Epithelial cell of esophagus (primary cell): Measurements from ENCODE around the gene CILP2.

Experiments
- DNase-seq: peaks from one replicate; pipeline ENCODE4 v3.0.0; 2010; ENCODE audit warnings: low read depth
- H3K4me3 ChIP-seq: 2 replicates; pipeline ENCODE4 v1.5.1; 2011; ENCODE audit warnings: mild to moderate bottlenecking, low read length, control low read depth
- TF ChIP-seq, protein P1 (sequence below): IDR thresholded peaks from 2 replicates; pipeline ENCODE4 v1.5.1; 2011; ENCODE audit warnings: low read depth, mild to moderate bottlenecking, low read length, control low read depth, inconsistent platforms; ENCODE audit not compliant: insufficient read depth; ENCODE audit errors: missing control alignments

Gene CILP2

DNA sequence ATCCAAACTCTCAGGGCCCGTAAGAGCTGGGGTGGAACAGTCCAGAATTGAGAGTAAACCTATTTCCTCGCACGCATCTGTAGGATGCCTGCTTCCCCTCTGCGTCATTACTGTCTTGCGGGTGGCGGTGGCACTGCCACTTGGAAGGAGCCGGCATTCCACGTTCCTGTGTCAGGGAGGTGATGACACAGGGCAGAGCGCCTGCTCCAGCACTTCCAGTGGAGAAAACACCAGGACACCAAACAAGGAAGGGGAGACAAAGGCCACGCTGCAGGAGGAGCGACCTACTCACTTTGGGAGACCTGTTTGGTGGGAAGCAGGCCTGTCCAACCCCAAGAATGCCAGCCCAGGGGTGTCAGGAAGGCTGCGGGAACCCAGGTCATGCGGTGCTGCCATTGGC lies 43.3 kb downstream of the CILP2 start:
- H3K4me3 ChIP-seq: no peak overlapping the region
- no peak for DNase-seq
- TF ChIP-seq, protein P1, sequence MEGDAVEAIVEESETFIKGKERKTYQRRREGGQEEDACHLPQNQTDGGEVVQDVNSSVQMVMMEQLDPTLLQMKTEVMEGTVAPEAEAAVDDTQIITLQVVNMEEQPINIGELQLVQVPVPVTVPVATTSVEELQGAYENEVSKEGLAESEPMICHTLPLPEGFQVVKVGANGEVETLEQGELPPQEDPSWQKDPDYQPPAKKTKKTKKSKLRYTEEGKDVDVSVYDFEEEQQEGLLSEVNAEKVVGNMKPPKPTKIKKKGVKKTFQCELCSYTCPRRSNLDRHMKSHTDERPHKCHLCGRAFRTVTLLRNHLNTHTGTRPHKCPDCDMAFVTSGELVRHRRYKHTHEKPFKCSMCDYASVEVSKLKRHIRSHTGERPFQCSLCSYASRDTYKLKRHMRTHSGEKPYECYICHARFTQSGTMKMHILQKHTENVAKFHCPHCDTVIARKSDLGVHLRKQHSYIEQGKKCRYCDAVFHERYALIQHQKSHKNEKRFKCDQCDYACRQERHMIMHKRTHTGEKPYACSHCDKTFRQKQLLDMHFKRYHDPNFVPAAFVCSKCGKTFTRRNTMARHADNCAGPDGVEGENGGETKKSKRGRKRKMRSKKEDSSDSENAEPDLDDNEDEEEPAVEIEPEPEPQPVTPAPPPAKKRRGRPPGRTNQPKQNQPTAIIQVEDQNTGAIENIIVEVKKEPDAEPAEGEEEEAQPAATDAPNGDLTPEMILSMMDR: no peak

DNA sequence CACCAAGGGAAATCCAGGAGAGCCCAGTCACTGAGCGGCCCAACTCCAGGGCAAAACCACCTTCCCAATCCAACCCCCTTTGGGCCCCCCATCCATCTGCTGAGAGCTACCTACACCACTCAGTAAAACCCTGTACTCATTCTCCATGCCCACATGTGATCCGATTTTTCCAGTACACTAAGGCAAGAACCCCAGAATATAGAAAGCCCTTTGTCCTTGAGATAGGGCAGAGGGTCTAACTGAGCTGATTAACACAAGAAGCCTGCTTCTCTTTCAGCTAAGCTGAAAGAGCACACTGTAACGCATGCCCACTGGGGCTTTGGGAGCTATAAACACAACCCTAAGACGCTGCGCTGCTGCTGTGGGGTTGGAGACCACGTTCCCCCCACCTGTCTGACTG lies 44.4 kb downstream of the CILP2 start:
- H3K4me3 ChIP-seq: no peak overlapping the region
- DNase-seq: no peak
- TF ChIP-seq, protein P1: no peak

DNA sequence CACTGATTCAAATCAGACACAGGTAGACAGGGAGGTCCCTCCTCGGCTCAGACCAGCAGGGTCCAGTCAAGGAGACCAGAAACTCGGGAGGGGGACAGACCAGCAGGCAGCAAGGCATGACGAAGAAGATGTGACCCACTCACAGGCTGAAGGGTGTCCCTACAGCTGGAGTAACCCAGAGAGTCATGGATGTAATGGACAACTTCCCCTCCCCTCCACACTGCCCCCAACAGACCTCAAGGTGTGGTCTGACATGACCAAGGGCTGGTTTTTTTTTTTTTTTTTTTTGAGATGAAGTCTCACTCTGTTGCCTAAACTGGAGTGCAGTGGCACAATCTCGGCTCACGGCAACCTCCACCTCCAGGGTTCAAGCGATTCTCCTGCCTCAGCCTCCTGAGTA lies 46.3 kb downstream of the CILP2 start:
- DNase-seq: no peak
- TF ChIP-seq, protein P1: no peak
- no peak overlapping the region for H3K4me3 ChIP-seq

DNA sequence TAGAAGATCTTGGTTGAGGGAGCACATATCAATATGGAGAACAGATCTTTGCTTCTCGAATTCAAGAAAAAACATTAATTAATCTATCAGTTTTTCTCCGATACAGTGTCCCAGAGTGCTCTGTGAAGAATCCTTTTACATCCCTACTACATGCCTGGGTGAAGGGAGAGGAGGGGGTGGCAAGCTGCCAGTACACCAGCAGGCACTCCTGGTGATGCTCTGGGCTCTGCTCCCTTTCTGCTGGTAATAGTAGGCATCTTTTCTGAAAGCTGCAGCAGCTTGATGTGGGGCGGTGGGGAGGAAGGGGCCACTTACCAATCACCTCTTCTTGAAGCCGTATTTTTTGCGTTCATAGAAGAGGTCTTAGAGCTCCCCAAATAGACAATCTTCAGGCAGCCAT lies 49.7 kb downstream of the CILP2 start:
- H3K4me3 ChIP-seq: no peak overlapping the region
- TF ChIP-seq, protein P1: no peak
- no peak for DNase-seq

DNA sequence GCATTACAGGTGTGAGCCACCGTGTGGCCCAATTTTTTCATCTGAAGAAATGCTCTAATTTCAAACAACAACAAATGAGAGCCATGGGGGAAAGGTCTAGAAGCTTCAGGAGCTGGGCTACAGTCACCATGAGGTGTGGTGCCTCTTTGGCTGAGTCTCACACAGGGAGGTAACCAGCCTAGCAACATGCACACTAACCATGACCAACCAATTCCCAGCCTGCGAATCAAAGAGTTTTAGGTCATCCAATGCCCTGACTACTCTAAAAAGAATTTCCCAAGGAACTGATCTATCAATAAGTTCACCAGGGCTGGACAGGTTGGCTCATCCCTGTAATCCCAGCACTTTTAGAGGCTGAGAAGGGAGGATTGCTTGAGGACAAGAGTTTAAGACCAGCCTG lies 50.5 kb downstream of the CILP2 start:
- H3K4me3 ChIP-seq: no peak overlapping the region
- TF ChIP-seq, protein P1: no peak
- peak; percentile 83 for DNase-seq

GRCh38 chr19:19591133-19591825 lies 53.2 kb downstream of the CILP2 start:
- no peak overlapping the region for H3K4me3 ChIP-seq
- DNase-seq: peak; percentile 98
- TF ChIP-seq, protein P1: no peak

GRCh38 chr19:19592690-19593089 lies 54.6 kb downstream of the CILP2 start:
- no peak for DNase-seq
- TF ChIP-seq, protein P1: no peak

More at GRCh38 chr19:19592690-19593089, 54.6 kb downstream of the CILP2 start:
- no peak overlapping the region for H3K4me3 ChIP-seq
